Activated B cell treated with CpG ODN at 0.5 μM for 24 hours (primary cell): ENCODE data around the gene CA6. TPM values are rescaled to one million over a fixed set of nuclear protein-coding genes. Genes with fewer than 3 reads are reported as not detected.

ENCODE experiments used
- ATAC-seq: fragments of 200-7000 bp; cut with Tn5 transposase; one replicate; pipeline ENCODE4 v1.10.0; 2021; ENCODE audit warnings: low read depth, mild to moderate bottlenecking, moderate library complexity
- CTCF ChIA-PET: fragments of 350-600 bp; sonication (Branson Sonifier 250); formaldehyde crosslinking; loops from one replicate; lab custom pipeline; 2021; ENCODE audit warnings: antibody characterized with exemption; lab: Charles Lee
- POLR2A ChIA-PET: fragments of 350-600 bp; sonication (Branson Sonifier 250); formaldehyde crosslinking; loops from one replicate; lab custom pipeline; 2021; ENCODE audit warnings: antibody characterized with exemption; lab: Charles Lee
- DNase-seq: peaks from one replicate; pipeline ENCODE4 v3.0.0; 2022
- H3K27ac Mint-ChIP-seq: one replicate; pipeline ENCODE4 v1.8.0; 2020; ENCODE audit warnings: mixed read lengths
- H3K27me3 Mint-ChIP-seq: one replicate; pipeline ENCODE4 v1.8.0; 2021; ENCODE audit warnings: mixed read lengths
- H3K36me3 Mint-ChIP-seq: one replicate; pipeline ENCODE4 v1.8.0; 2021; ENCODE audit warnings: low read depth, mixed read lengths
- H3K4me1 Mint-ChIP-seq: one replicate; pipeline ENCODE4 v1.8.0; 2021; ENCODE audit warnings: mixed read lengths
- H3K4me3 Mint-ChIP-seq: one replicate; pipeline ENCODE4 v1.8.0; 2020; ENCODE audit warnings: mild to moderate bottlenecking, mixed read lengths
- H3K9me3 Mint-ChIP-seq: one replicate; pipeline ENCODE4 v1.8.0; 2020; ENCODE audit warnings: mixed read lengths
- CTCF ChIP-seq: fragments of 200-600 bp; IDR thresholded peaks from one replicate; pipeline ENCODE4 v1.8.0; 2022; ENCODE audit warnings: antibody characterized with exemption, mild to moderate bottlenecking
- intact Hi-C: fragments of 100-400 bp; cut with micrococcal nuclease; formaldehyde crosslinking; loops from one replicate; pipeline ENCODE4 v1.15.1; 2024
- total RNA-seq: library from RNA; stranded (reverse); gene quantifications from 2 replicates; pipeline ENCODE4 v1.2.3, GENCODE V29; 2022

Gene CA6
- total RNA-seq, 1 donor from 2014 or later, result not detected

GRCh38 chr1:8937701-8938100 is 8.0 kb upstream of the CA6 start:
- ATAC-seq, result no peak
- Mint-ChIP-seq H3K27ac (no peak overlapping the region), H3K36me3 (no peaks in the 10 kb centered on the region), H3K9me3 (no peaks in the 10 kb centered on the region), H3K4me1 (no peaks in the 10 kb centered on the region), H3K27me3 (peaks cover 17% of the 10 kb centered on the region), H3K4me3 (no peak overlapping the region)
- CTCF ChIA-PET, result no interaction called here
- intact Hi-C loops, result no loop called here
- TF ChIP-seq CTCF, result no peak
- DNase-seq, result no peak
- POLR2A ChIA-PET, result interaction anchor here (1.1 kb wide), 1 partner anchor 60 kb away, joined by 5 read pairs; the partner anchor contains the start of gene ENO1

DNA sequence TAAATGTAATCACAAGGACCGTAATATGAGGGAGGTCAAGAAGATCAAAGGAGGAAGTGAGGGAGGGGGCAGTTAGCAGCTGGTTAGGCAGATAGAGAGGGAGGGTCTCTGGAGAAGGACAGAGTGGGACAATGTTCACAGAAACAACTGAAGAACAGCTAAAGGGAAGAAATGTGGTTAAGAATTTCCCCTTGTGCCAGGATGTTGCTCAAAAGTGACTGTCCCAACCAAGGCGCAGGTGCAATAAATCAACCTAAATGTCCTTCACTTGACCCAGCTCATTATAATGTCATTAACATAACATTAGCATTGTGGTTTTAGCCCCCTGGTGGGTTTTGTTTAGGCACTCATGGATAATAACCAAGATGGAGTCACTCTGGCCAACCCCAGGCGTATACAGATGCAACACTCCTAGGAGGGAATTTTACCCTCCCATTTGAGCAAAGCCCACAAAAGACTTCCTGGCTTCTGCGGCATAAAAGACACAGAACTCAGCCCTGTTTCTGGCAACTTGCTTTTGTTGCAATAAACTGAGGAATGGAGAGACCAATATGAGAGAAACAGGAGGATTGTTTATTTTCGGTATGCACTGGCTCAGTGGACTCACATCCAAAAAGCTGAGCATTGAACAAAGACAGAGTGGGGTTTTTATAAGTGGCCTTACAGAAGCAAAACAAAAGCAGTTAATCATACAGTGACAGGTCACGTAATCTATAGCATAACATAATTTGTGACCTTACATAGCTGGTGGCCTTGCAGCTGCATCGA is 7.3 kb upstream of the CA6 start:
- ATAC-seq (no peak), DNase-seq (no peak)
- Mint-ChIP-seq H3K27me3 (peaks cover 20% of the 10 kb centered on the region), H3K36me3 (no peaks in the 10 kb centered on the region), H3K4me3 (no peak overlapping the region), H3K9me3 (no peaks in the 10 kb centered on the region), H3K27ac (no peak overlapping the region), H3K4me1 (no peaks in the 10 kb centered on the region)
- ChIA-PET POLR2A (interaction anchor here (0.5 to 1.1 kb wide), 2 partner anchors 61 to 572 kb away, joined by 3 to 5 read pairs; partner anchors contain the start of gene ENO1), CTCF (no interaction called here)
- intact Hi-C loops, result no loop called here
- no peak for TF ChIP-seq CTCF

- ChIA-PET CTCF (no interaction called here), POLR2A (interaction anchor here (0.5 kb wide), 1 partner anchor 572 kb away, joined by 3 read pairs; no protein-coding TSS in a partner anchor)
- Mint-ChIP-seq H3K36me3 (no peaks in the 10 kb centered on the region), H3K9me3 (no peaks in the 10 kb centered on the region), H3K4me3 (no peak overlapping the region), H3K27me3 (peaks cover 20% of the 10 kb centered on the region), H3K27ac (no peak overlapping the region), H3K4me1 (no peaks in the 10 kb centered on the region)
- intact Hi-C loops, result no loop called here
- DNase-seq, result no peak
- TF ChIP-seq CTCF, result no peak
- no peak for ATAC-seq
These were observed 6.7 kb upstream of the CA6 start for GRCh38 chr1:8939000-8939265.

DNA sequence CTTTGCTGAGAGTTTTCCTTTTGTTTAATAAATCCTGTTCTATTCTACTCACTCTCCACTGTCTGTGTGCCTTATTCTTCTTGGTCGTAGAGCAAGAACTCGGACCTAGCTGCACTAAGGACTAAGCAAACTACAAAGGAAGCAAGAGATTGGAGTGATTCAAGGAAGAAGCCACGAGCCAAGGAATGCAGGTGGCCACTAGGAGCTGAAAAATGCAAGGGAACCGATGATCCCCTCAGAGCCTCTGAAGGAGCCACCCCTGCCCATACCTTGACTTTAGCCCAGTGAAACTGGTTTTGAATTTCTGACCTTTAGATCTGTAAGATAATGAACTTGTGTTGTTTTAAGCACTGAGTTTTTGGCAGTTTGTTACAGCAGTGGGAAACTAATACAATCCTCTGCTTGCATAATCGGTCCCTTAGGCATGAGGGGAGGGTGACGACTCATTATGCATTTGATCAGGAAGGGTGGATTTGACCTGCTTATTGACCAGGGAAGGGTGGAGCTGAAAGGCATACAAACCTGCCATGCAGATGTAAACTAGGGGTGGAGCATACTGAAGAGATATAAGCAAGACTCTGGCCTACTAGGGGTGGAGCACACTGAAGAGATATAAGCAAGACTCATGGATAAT is 6.2 kb upstream of the CA6 start:
- POLR2A ChIA-PET, result interaction anchor here (0.5 kb wide), 1 partner anchor 571 kb away, joined by 3 read pairs; no protein-coding TSS in a partner anchor
- intact Hi-C loops, result no loop called here
- Mint-ChIP-seq H3K4me3 (no peak overlapping the region), H3K4me1 (no peaks in the 10 kb centered on the region), H3K27ac (no peak overlapping the region), H3K36me3 (no peaks in the 10 kb centered on the region), H3K27me3 (peaks cover 21% of the 10 kb centered on the region), H3K9me3 (no peaks in the 10 kb centered on the region)
- DNase-seq (no peak), ATAC-seq (no peak)
- CTCF ChIA-PET, result no interaction called here
- no peak for TF ChIP-seq CTCF

DNA sequence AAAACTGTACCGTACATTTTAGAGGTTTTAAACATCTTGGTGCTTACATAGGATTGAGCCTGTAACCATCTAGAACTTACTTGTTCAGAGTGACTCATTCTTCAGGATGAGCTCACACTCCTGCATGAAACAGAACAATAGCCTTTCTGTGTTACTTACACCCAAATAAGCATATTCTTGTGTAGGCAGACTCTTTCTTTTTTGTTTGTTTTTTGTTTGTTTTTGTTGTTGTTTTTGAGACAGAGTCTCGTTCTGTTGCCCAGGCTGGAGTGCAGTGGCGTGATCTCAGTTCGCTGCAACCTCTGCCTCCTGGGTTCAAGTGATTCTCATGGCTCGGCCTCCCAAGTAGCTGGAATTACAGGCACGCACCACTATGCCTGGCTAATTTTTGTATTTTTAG is 3.8 kb upstream of the CA6 start:
- Mint-ChIP-seq H3K36me3 (no peaks in the 10 kb centered on the region), H3K4me1 (no peaks in the 10 kb centered on the region), H3K27ac (no peak overlapping the region), H3K4me3 (no peak overlapping the region), H3K9me3 (no peaks in the 10 kb centered on the region), H3K27me3 (peaks cover 21% of the 10 kb centered on the region)
- DNase-seq (no peak), ATAC-seq (no peak)
- ChIA-PET CTCF (no interaction called here), POLR2A (no interaction called here)
- intact Hi-C loops, result no loop called here
- no peak for TF ChIP-seq CTCF
